HG03442 (cell line): ENCODE measurements around the gene CHGA.

Experiments
- ATAC-seq: cut with Tn5 transposase; IDR thresholded peaks from one replicate; pipeline ENCODE4 v1.9.1; 2021; ENCODE audit warnings: mild to moderate bottlenecking, moderate library complexity; ENCODE audit not compliant: unreplicated experiment

Gene CHGA

DNA sequence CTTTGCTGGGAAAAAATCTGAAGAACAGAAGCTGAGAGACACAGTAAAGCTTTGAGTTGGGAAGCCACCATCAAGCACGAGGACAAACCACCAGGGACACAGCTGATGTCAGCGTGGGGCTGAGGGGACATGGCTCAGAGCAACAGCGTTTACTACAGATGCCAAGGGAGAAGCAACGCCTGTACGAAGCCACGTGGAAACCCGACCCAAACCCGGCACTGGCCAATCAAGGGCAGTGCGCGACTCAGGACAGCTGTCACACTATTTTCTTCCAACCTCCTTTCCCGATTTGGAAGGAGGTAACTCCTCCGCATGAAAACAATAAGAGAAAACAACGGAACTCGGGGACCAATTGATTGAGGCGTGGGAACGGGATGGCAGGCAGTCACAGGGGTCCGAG is 20.2 kb upstream of the CHGA start:
- no peak for ATAC-seq

GRCh38 chr14:92903359-92903758 is 19.6 kb upstream of the CHGA start:
- ATAC-seq: no peak

GRCh38 chr14:92905667-92906066 is 17.3 kb upstream of the CHGA start:
- ATAC-seq: no peak

GRCh38 chr14:92906420-92906819 is 16.5 kb upstream of the CHGA start:
- no peak for ATAC-seq

GRCh38 chr14:92906823-92907222 is 16.1 kb upstream of the CHGA start:
- ATAC-seq: no peak

- no peak for ATAC-seq
Measured at GRCh38 chr14:92907316-92907911, 15.5 kb upstream of the CHGA start.

DNA sequence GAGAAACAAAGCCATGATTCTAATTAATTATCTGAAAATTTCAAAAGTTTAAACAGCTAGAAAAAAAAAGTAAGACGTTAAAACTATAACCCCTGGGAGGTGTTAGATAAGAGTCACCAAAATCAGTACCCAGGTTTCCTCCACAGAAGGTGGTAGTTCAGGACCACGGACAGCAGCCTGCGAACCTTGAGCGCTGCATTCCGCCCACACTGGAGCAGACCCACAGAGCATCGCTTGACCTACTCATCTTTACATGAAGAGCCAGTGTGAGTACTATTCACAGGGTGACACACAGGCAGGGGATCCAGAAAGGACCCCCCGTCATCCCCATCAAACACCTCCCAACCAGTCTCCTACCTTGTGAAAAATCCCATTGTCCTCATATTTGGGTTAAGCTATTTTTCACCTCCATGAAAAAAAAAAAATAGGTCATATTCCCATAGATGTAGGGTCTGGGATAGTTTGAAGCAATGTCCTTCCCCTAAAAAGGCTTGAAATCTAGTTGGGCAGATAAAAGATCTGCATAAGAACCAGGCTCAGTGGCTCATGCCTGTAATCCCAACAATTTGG is 8.8 kb upstream of the CHGA start:
- no peak for ATAC-seq

- ATAC-seq: no peak
Measured at GRCh38 chr14:92916201-92916600, 6.7 kb upstream of the CHGA start.

- ATAC-seq: no peak
Measured at GRCh38 chr14:92917041-92917940, 5.7 kb upstream of the CHGA start.

DNA sequence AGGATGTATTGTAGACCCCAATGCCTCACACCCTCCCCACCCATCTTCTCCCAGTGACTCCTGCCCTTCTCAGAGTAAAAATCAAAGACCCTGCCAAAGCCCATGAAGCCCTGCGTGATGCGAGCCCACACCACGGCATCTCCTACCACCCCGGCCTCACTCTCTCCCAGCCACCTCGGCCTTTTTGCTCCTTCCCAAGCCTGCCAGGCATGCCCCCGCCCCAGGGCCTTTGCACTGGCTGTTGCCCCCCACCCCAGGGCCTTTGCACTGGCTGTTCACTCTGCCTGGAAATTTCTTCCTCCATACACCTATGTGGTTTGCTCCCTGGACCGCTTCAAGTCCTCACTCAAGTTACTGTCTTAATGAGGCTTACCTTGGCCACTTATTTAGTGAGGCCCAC is 5.0 kb upstream of the CHGA start:
- no peak for ATAC-seq

GRCh38 chr14:92920001-92920400 is 2.9 kb upstream of the CHGA start:
- ATAC-seq: no peak

DNA sequence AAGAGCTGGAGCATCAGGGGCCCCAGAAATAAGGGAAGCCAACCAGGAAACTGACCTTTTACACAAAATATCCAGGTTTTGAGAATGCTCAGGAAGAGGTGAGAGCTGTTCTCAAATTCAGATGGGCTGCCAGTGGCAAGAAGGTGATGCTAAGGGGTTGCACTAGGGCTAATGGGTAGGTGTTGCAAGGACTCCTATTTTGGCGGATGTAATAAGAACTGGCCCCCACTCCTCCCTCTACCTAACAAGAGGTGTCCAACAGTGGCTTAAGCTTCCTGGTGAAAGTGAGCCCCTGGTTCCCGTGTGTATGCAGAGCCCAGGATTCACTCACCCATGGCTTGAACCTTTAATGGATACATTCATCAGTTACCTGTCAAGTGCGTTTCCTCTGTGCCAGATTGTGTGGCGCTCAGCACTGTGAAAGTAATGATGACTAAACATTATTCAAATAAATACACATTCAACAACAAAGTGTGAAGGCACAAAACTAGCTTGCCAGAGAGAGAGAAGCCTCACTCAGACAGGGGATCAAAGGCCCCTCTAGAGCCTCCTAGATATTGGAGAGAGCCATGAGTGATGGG is 705 bp upstream of the CHGA start:
- no peak for ATAC-seq

GRCh38 chr14:92923744-92924103 is 774 bp downstream of the CHGA start:
- ATAC-seq: no peak

- no peak for ATAC-seq
Measured at GRCh38 chr14:92924247-92924646, 1.3 kb downstream of the CHGA start.

GRCh38 chr14:92925446-92925845 is 2.5 kb downstream of the CHGA start:
- ATAC-seq: no peak

DNA sequence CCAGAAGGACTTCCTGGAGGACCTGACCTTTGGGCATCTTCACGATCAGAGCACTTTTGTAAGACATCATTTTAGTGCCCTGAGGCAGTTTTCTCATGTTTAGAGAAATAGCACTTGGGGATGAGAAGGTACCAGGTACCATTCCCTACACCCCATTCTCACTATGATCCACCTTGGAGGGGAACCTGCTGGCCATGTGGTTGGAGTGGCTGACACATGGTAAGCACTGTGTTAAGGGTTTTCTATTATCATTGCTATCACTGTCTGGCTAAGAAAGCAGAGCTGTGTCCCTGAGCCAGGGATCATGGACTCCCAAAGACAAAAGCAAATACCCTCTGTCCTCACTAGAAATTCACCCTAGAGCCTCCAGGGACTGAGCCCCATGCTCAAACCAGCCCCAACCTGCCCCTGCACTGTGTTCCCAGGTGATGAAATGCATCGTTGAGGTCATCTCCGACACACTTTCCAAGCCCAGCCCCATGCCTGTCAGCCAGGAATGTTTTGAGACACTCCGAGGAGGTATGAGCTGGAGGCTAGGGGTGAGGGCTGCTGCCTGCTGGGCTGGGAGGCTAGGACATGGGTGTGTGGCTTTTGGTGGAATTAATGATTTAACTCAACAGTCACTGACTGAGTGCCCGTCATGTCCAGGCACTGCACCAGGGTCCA is 3.4 kb downstream of the CHGA start:
- no peak for ATAC-seq

DNA sequence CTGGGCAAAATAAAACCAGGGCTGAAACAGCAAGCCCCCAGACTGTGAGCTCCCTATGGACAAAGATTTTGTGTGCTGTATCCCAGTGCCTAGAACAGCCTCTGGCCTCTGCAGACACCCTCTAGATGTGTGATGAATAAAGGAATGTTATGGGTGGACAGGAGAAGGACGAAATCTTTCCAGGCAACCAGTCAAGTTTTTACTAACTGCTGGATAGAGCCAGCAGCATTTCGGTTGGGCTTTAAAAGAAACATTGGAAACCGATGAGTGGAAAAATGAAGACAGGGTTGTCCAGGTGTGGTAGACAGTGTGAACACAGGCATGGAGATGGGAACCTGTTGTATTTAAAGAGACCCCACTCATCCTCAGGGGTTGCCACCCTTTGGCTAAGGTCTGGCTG is 4.0 kb downstream of the CHGA start:
- ATAC-seq: no peak

GRCh38 chr14:92927349-92928257 is 4.7 kb downstream of the CHGA start:
- no peak for ATAC-seq

- no peak for ATAC-seq
Measured at GRCh38 chr14:92928258-92928629, 5.3 kb downstream of the CHGA start.

- ATAC-seq: no peak
Measured at GRCh38 chr14:92928961-92929688, 6.2 kb downstream of the CHGA start.
